ENCODE data around the gene WASL. TPM values are rescaled to one million over a fixed set of nuclear protein-coding genes. Genes with fewer than 3 reads are reported as not detected.

Gene WASL
- polyA plus RNA-seq, 1 donor (not counting 4 experiments of a cell fraction or from before 2014, with no cell fraction given): 17.5 TPM

DNA sequence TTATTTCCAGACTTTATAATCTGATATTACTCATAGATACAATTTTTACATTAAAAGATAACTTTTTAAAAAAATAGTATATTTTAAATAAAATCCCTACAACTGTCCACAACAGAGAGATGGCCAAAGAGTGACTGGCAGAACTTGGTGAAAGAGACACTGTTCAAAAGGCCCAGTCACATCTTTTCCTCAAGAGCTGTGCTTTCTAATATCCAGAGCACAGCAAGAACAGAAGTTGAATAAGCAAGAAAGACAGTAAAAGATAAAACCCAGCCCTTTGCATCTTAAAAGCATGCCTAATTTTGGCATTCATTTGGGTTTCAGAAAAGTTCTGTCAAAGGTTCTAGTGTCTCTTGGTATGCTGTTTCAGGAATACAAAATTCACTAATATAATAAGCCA, 6.9 kb downstream of the WASL start:
- peaks cover 16% of the 10 kb centered on the region for H4K20me1 ChIP-seq (ENCODE audit: control insufficient read depth, extremely low read depth, insufficient read depth, low read length)
- DNase-seq (ENCODE audit: low read depth, low spot score): no peak
- no peak for TF ChIP-seq EZH2 (IDR thresholded peaks at IDR 0.05; ENCODE audit: low read length)
- TF ChIP-seq, protein P1, sequence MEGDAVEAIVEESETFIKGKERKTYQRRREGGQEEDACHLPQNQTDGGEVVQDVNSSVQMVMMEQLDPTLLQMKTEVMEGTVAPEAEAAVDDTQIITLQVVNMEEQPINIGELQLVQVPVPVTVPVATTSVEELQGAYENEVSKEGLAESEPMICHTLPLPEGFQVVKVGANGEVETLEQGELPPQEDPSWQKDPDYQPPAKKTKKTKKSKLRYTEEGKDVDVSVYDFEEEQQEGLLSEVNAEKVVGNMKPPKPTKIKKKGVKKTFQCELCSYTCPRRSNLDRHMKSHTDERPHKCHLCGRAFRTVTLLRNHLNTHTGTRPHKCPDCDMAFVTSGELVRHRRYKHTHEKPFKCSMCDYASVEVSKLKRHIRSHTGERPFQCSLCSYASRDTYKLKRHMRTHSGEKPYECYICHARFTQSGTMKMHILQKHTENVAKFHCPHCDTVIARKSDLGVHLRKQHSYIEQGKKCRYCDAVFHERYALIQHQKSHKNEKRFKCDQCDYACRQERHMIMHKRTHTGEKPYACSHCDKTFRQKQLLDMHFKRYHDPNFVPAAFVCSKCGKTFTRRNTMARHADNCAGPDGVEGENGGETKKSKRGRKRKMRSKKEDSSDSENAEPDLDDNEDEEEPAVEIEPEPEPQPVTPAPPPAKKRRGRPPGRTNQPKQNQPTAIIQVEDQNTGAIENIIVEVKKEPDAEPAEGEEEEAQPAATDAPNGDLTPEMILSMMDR (optimal IDR thresholded peaks at IDR 0.05 in 1 of 3, IDR thresholded peaks at IDR 0.05 in 1 of 3, conservative IDR thresholded peaks at IDR 0.05 in 1 of 3; ENCODE audit: extremely low read depth in 1 of 3, insufficient read depth in 2 of 3, low read length in 3 of 3): no peak
- no peak overlapping the region for H3K9ac ChIP-seq (ENCODE audit: control insufficient read depth, extremely low read depth, insufficient read depth, low read length)
- dilution Hi-C loops (cut with MboI; ENCODE audit: extremely low pct_ligation_motif_present, low sequenced_read_pairs): no loop called here
- no peaks in the 10 kb centered on the region for H3K9me1 ChIP-seq (ENCODE audit: control insufficient read depth, extremely low read depth, insufficient read depth, low read length)
- no peaks in the 10 kb centered on the region for H3K27me3 ChIP-seq (ENCODE audit: control insufficient read depth, extremely low read depth, insufficient read depth, low read length)
- no peak overlapping the region for H3K4me3 ChIP-seq (ENCODE audit: control insufficient read depth in 2 of 3, extremely low read depth in 1 of 3, insufficient read depth in 2 of 3, low read depth in 1 of 3, low read length in 3 of 3)
- H3K79me2 ChIP-seq (ENCODE audit: control insufficient read depth, insufficient read depth, low read length): peaks cover 98% of the 10 kb centered on the region
- H2AFZ ChIP-seq (ENCODE audit: control insufficient read depth, low read length): no peak overlapping the region
- no peak overlapping the region for H3K27ac ChIP-seq (ENCODE audit: control insufficient read depth, insufficient read depth, low read length)
- H3K4me1 ChIP-seq (ENCODE audit: control insufficient read depth, extremely low read depth, insufficient read depth, low read length): peaks cover 20% of the 10 kb centered on the region
- H3K36me3 ChIP-seq (ENCODE audit: control insufficient read depth in 2 of 2, extremely low read depth in 1 of 2, insufficient read depth in 2 of 2, low read length in 2 of 2): peaks cover 2 to 6% of the 10 kb centered on the region in 2 experiments
- no peaks in the 10 kb centered on the region for H3K9me3 ChIP-seq (ENCODE audit: control insufficient read depth, low read depth, low read length)
- no peak overlapping the region for H3K4me2 ChIP-seq (ENCODE audit: control insufficient read depth, extremely low read depth, insufficient read depth, low read depth, low read length)
- no peak for FAIRE-seq

DNA sequence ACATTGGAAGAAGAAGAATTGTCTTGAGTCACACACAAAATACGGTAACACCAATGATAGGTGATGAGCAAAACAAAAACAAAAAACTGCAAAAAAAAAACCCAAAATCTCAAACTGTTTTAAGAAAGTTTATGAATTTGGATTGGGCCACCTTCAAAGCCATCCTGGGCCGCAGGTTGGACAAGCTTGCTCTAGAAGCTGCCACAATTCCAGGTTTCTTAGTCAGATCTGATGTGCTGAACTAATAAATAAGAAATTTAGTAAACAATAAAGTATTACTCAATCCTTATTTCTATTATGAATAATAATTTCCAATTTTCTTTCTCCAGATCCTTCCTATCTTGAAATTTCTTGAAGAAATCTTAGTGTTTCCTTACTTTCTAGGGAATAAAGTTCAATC, 10.0 kb downstream of the WASL start:
- Histone ChIP-seq H3K4me3 (ENCODE audit: control insufficient read depth in 2 of 3, extremely low read depth in 1 of 3, insufficient read depth in 2 of 3, low read depth in 1 of 3, low read length in 3 of 3) (no peak overlapping the region), H3K27ac (ENCODE audit: control insufficient read depth, insufficient read depth, low read length) (no peak overlapping the region), H3K9ac (ENCODE audit: control insufficient read depth, extremely low read depth, insufficient read depth, low read length) (no peak overlapping the region), H3K4me1 (ENCODE audit: control insufficient read depth, extremely low read depth, insufficient read depth, low read length) (no peaks in the 10 kb centered on the region), H3K4me2 (ENCODE audit: control insufficient read depth, extremely low read depth, insufficient read depth, low read depth, low read length) (no peak overlapping the region), H3K79me2 (ENCODE audit: control insufficient read depth, insufficient read depth, low read length) (peaks cover 98% of the 10 kb centered on the region), H3K27me3 (ENCODE audit: control insufficient read depth, extremely low read depth, insufficient read depth, low read length) (no peaks in the 10 kb centered on the region), H2AFZ (ENCODE audit: control insufficient read depth, low read length) (no peak overlapping the region), H4K20me1 (ENCODE audit: control insufficient read depth, extremely low read depth, insufficient read depth, low read length) (peaks cover 7% of the 10 kb centered on the region), H3K9me1 (ENCODE audit: control insufficient read depth, extremely low read depth, insufficient read depth, low read length) (no peaks in the 10 kb centered on the region), H3K9me3 (ENCODE audit: control insufficient read depth, low read depth, low read length) (no peaks in the 10 kb centered on the region), H3K36me3 (ENCODE audit: control insufficient read depth in 2 of 2, extremely low read depth in 1 of 2, insufficient read depth in 2 of 2, low read length in 2 of 2) (peaks cover 2 to 6% of the 10 kb centered on the region in 2 experiments)
- DNase-seq (ENCODE audit: low read depth, low spot score) (no peak), FAIRE-seq (no peak)
- dilution Hi-C loops (cut with MboI; ENCODE audit: extremely low pct_ligation_motif_present, low sequenced_read_pairs): no loop called here
- TF ChIP-seq EZH2 (IDR thresholded peaks at IDR 0.05; ENCODE audit: low read length): no peak
- TF ChIP-seq, protein P1 (optimal IDR thresholded peaks at IDR 0.05 in 1 of 3, IDR thresholded peaks at IDR 0.05 in 1 of 3, conservative IDR thresholded peaks at IDR 0.05 in 1 of 3; ENCODE audit: extremely low read depth in 1 of 3, insufficient read depth in 2 of 3, low read length in 3 of 3): no peak
